ENCODE results near the gene TPD52L1.

DNA sequence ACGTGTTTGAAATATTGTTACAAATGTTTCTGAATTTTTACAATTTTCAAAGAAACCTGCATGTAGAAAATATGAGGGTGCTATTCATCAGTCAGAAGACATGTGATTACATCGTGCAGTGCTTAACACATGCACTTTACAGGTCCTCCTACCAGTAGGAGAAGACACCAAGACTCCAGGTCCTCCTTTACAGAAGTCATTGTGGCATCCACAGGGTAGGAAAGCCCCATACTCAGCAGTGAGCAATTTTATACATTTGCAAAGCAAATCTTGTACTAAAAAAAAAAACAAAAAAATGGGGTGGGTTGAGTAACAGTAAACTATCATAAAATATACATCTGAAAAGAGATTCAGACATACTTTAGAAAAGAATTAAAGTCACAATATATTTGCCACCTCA lies 14.0 kb downstream of the TPD52L1 start:
- TF ChIP-seq, protein P1, sequence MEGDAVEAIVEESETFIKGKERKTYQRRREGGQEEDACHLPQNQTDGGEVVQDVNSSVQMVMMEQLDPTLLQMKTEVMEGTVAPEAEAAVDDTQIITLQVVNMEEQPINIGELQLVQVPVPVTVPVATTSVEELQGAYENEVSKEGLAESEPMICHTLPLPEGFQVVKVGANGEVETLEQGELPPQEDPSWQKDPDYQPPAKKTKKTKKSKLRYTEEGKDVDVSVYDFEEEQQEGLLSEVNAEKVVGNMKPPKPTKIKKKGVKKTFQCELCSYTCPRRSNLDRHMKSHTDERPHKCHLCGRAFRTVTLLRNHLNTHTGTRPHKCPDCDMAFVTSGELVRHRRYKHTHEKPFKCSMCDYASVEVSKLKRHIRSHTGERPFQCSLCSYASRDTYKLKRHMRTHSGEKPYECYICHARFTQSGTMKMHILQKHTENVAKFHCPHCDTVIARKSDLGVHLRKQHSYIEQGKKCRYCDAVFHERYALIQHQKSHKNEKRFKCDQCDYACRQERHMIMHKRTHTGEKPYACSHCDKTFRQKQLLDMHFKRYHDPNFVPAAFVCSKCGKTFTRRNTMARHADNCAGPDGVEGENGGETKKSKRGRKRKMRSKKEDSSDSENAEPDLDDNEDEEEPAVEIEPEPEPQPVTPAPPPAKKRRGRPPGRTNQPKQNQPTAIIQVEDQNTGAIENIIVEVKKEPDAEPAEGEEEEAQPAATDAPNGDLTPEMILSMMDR (IDR thresholded peaks at IDR 0.05), result no peak
- no peak for TF ChIP-seq EP300 (IDR thresholded peaks at IDR 0.05)
- TF ChIP-seq POLR2A (IDR thresholded peaks at IDR 0.05), result no peak
